Fibroblast of lung (primary cell): ENCODE measurements around the gene LIPF. TPM values are rescaled to one million over a fixed set of nuclear protein-coding genes. Genes with fewer than 3 reads are reported as not detected.
A peak's percentile ranks its signal among the peaks of the same experiment; 100 is the strongest.

Experiments
- DNase-seq, 2 donors: peaks; one replicate each; pipeline versions ENCODE4 v3.0.0 to v3.0.0-alpha.2; 2010; ENCODE audit warnings: low read depth in 2 of 2
- H2AFZ ChIP-seq: 2 replicates; pipeline ENCODE4 v1.5.1; 2012; ENCODE audit warnings: low read length, control low read depth, inconsistent platforms
- H3K27ac ChIP-seq: 2 replicates; pipeline ENCODE4 v1.5.1; 2011; ENCODE audit warnings: low read length, control low read depth; ENCODE audit not compliant: insufficient read depth
- H3K27me3 ChIP-seq: 2 replicates; pipeline ENCODE4 v1.5.1; 2011; ENCODE audit warnings: mild to moderate bottlenecking, low read length; ENCODE audit not compliant: control insufficient read depth, insufficient read depth
- H3K36me3 ChIP-seq: 2 replicates; pipeline ENCODE4 v1.5.1; 2011; ENCODE audit warnings: low read length; ENCODE audit not compliant: control insufficient read depth, insufficient read depth
- H3K4me1 ChIP-seq: 2 replicates; pipeline ENCODE4 v1.5.1; 2011; ENCODE audit warnings: low read length; ENCODE audit not compliant: control insufficient read depth, insufficient read depth; ENCODE audit errors: extremely low read depth
- H3K4me2 ChIP-seq: 2 replicates; pipeline ENCODE4 v1.5.1; 2011; ENCODE audit warnings: low read length, control low read depth; ENCODE audit not compliant: insufficient read depth; ENCODE audit errors: extremely low read depth
- H3K4me3 ChIP-seq, 4 experiments: fragments of 200-600 bp in 1 of 4; sonication (generic) in 1 of 4; replicated peaks in 1 of 4; 2 replicates each; pipeline ENCODE4 v1.5.1; 2011 to 2016; ENCODE audit warnings: low read length in 4 of 4, low read depth in 3 of 4, mild to moderate bottlenecking in 3 of 4, control low read depth in 2 of 4, inconsistent platforms in 1 of 4, mixed read lengths in 1 of 4; ENCODE audit not compliant: insufficient read depth in 1 of 4; ENCODE audit errors: control extremely low read depth in 1 of 4
- H3K79me2 ChIP-seq: 2 replicates; pipeline ENCODE4 v1.5.1; 2012; ENCODE audit warnings: mild to moderate bottlenecking, low read length, inconsistent platforms; ENCODE audit not compliant: control insufficient read depth, insufficient read depth
- H3K9ac ChIP-seq: 2 replicates; pipeline ENCODE4 v1.5.1; 2011; ENCODE audit warnings: mild to moderate bottlenecking, low read length, control low read depth; ENCODE audit not compliant: insufficient read depth
- H3K9me3 ChIP-seq: 2 replicates; pipeline ENCODE4 v1.5.1; 2012; ENCODE audit warnings: low read depth, low read length; ENCODE audit not compliant: control insufficient read depth, insufficient read depth
- H4K20me1 ChIP-seq: 2 replicates; pipeline ENCODE4 v1.5.1; 2011; ENCODE audit warnings: low read length; ENCODE audit not compliant: control insufficient read depth, insufficient read depth; ENCODE audit errors: extremely low read depth
- CTCF ChIP-seq, 2 donors: IDR thresholded peaks in 1 of 2; conservative IDR thresholded peaks in 1 of 2; 1 replicate in 1 of 2; 2 replicates in 1 of 2; pipeline ENCODE4 v1.5.1; 2011 to 2012; ENCODE audit warnings: low read length in 2 of 2, control low read depth in 1 of 2, inconsistent platforms in 1 of 2, low read depth in 1 of 2, mild to moderate bottlenecking in 1 of 2
- EZH2 ChIP-seq: IDR thresholded peaks from 2 replicates; pipeline ENCODE4 v1.5.1; 2012; ENCODE audit warnings: low read length, control low read depth, mild to moderate bottlenecking; ENCODE audit errors: missing control alignments
- polyA plus RNA-seq, 2 donors: library from polyadenylated mRNA; depleted of rRNA in 1 of 2; stranded (reverse) in 1 of 2; unstranded in 1 of 2; fragments of >200 nt; gene quantifications; 2 replicates each; pipeline ENCODE4 v1.2.1, GENCODE V29; 2011 to 2012; ENCODE audit warnings: missing spikeins in 1 of 2
- total RNA-seq: library from RNA; depleted of rRNA; stranded (reverse); fragments of >200 nt; gene quantifications from 2 replicates; pipeline ENCODE4 v1.2.1, GENCODE V29; 2014

LIPF gene
- total and polyA plus RNA-seq, 2 donors (not counting 1 experiment from before 2014, with no cell fraction given): 0.05 TPM; not detected in 1

- TF ChIP-seq CTCF (conservative IDR thresholded peaks at IDR 0.05 in 1 of 2, IDR thresholded peaks at IDR 0.05 in 1 of 2; ENCODE audit: low read depth in 1 of 2, low read length in 2 of 2) (no peak), EZH2 (no peak)
- no peak for DNase-seq
- no peaks in the 10 kb centered on the region for H3K9me3 ChIP-seq
- H3K27ac ChIP-seq: no peak overlapping the region
- H3K36me3 ChIP-seq: no peaks in the 10 kb centered on the region
- no peak overlapping the region for H3K4me3 ChIP-seq
- H3K4me2 ChIP-seq: no peak overlapping the region
- H4K20me1 ChIP-seq: no peaks in the 10 kb centered on the region
- H3K79me2 ChIP-seq: no peaks in the 10 kb centered on the region
- H3K9ac ChIP-seq: no peak overlapping the region
- peaks cover 4% of the 10 kb centered on the region for H3K4me1 ChIP-seq
- no peak overlapping the region for H2AFZ ChIP-seq
- H3K27me3 ChIP-seq: no peaks in the 10 kb centered on the region
Observed at GRCh38 chr10:88642209-88642608, 22.0 kb upstream of the LIPF start.

GRCh38 chr10:88642963-88643362 lies 21.3 kb upstream of the LIPF start:
- no peaks in the 10 kb centered on the region for H3K27me3 ChIP-seq
- no peak overlapping the region for H2AFZ ChIP-seq
- H3K36me3 ChIP-seq: no peaks in the 10 kb centered on the region
- H3K4me1 ChIP-seq: peaks cover 4% of the 10 kb centered on the region
- TF ChIP-seq EZH2 (no peak), CTCF (conservative IDR thresholded peaks at IDR 0.05 in 1 of 2, IDR thresholded peaks at IDR 0.05 in 1 of 2; ENCODE audit: low read depth in 1 of 2, low read length in 2 of 2) (no peak)
- no peaks in the 10 kb centered on the region for H3K79me2 ChIP-seq
- peak; percentile 45 to 50 for DNase-seq
- H3K27ac ChIP-seq: no peak overlapping the region
- no peak overlapping the region for H3K9ac ChIP-seq
- H3K9me3 ChIP-seq: no peaks in the 10 kb centered on the region
- no peak overlapping the region for H3K4me3 ChIP-seq
- H3K4me2 ChIP-seq: no peak overlapping the region
- no peaks in the 10 kb centered on the region for H4K20me1 ChIP-seq

DNA sequence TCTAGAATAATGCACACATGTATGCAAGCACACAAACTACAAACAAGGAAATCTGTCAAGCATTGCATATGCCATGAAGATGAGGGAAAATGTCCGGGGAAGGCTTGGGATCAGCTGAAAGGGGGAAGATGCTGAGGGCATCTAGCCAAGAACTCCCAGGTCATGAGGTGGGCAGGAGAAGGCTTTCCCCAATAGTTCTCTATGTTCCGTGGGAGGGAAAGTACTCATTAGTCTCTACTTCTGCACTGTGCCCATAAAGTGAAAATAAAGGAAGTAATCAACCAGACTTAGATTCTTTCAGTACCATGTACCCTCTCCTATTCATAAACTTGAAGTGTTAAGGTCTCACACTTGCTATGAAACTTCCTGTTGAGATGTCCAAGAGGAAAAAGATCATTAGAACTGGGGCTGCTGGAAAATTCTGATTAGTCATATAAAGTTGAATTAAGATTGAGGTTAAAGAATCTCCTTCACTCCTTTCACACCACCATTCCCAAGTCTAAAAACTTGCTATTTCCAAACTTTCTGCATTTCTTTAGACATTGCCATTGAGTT lies 17.1 kb upstream of the LIPF start:
- Histone ChIP-seq H3K27me3 (no peaks in the 10 kb centered on the region), H3K27ac (no peak overlapping the region), H2AFZ (no peak overlapping the region), H3K9ac (no peak overlapping the region), H3K4me3 (no peak overlapping the region), H3K4me1 (peaks cover 8% of the 10 kb centered on the region), H3K9me3 (no peaks in the 10 kb centered on the region), H4K20me1 (no peaks in the 10 kb centered on the region), H3K36me3 (no peaks in the 10 kb centered on the region), H3K79me2 (no peaks in the 10 kb centered on the region), H3K4me2 (no peak overlapping the region)
- TF ChIP-seq CTCF (conservative IDR thresholded peaks at IDR 0.05 in 1 of 2, IDR thresholded peaks at IDR 0.05 in 1 of 2; ENCODE audit: low read depth in 1 of 2, low read length in 2 of 2): no peak
- no peak for TF ChIP-seq EZH2
- no peak for DNase-seq
